Activated CD4-positive, alpha-beta T cell treated with anti-CD3 and anti-CD28 coated beads for 1 hour (primary cell): ENCODE measurements around the gene LINS1.

Experiments used
- DNase-seq: peaks from one replicate; pipeline ENCODE4 v3.0.0-alpha.2; 2020

Gene LINS1

GRCh38 chr15:100602064-100602822 is at the start of gene LINS1, which contains the start of gene ASB7:
Gene LINS1, minus strand, starts transcription at chr15:100602184. Its CDS starts 21,342 bp downstream, at chr15:100580842.
Gene ASB7, plus strand, starts transcription at chr15:100602589. Its CDS starts 9,628 bp downstream, at chr15:100612217.
- peak; percentile 99 for DNase-seq

GRCh38 chr15:100651253-100651652 is 49.3 kb upstream of the LINS1 start:
- DNase-seq: no peak

GRCh38 chr15:100650685-100651084 is 48.7 kb upstream of the LINS1 start:
- DNase-seq: no peak

GRCh38 chr15:100648951-100649350 is 47.0 kb upstream of the LINS1 start:
- DNase-seq: no peak

GRCh38 chr15:100645671-100646070 is 43.7 kb upstream of the LINS1 start:
- DNase-seq: no peak

- no peak for DNase-seq
Observed at GRCh38 chr15:100642950-100643338, 41.0 kb upstream of the LINS1 start.

- DNase-seq: no peak
Observed at GRCh38 chr15:100642213-100642949, 40.4 kb upstream of the LINS1 start.

- no peak for DNase-seq
Observed at GRCh38 chr15:100638177-100638730, 36.3 kb upstream of the LINS1 start.

GRCh38 chr15:100635406-100636071 is 33.6 kb upstream of the LINS1 start:
- DNase-seq: no peak

- DNase-seq: no peak
Observed at GRCh38 chr15:100633763-100634075, 31.7 kb upstream of the LINS1 start.

- no peak for DNase-seq
Observed at GRCh38 chr15:100631831-100632230, 29.8 kb upstream of the LINS1 start.

GRCh38 chr15:100628746-100629145 is 26.8 kb upstream of the LINS1 start:
- no peak for DNase-seq

- DNase-seq: peak; percentile 52
Observed at GRCh38 chr15:100627789-100628395, 25.9 kb upstream of the LINS1 start.

- no peak for DNase-seq
Observed at GRCh38 chr15:100623301-100623700, 21.3 kb upstream of the LINS1 start.

GRCh38 chr15:100616700-100617099 is 14.7 kb upstream of the LINS1 start:
- DNase-seq: no peak

- DNase-seq: no peak
Observed at GRCh38 chr15:100615801-100616200, 13.8 kb upstream of the LINS1 start.

- DNase-seq: no peak
Observed at GRCh38 chr15:100614918-100615317, 12.9 kb upstream of the LINS1 start.

GRCh38 chr15:100614336-100614735 is 12.4 kb upstream of the LINS1 start:
- no peak for DNase-seq

- no peak for DNase-seq
Observed at GRCh38 chr15:100613208-100613607, 11.2 kb upstream of the LINS1 start.

GRCh38 chr15:100612539-100612938 is 10.6 kb upstream of the LINS1 start:
- DNase-seq: no peak

- DNase-seq: no peak
Observed at GRCh38 chr15:100602823-100603393, 924 bp upstream of the LINS1 start.

GRCh38 chr15:100601617-100602063 is 344 bp downstream of the LINS1 start:
- DNase-seq: no peak

GRCh38 chr15:100601163-100601562 is 821 bp downstream of the LINS1 start:
- DNase-seq: peak; percentile 21
